GDM1 (cell line): ENCODE data around the gene CFAP20DC.
"Not testable (repeated sequence)": the region's sequence is repeated elsewhere in the genome, so short reads cannot be mapped to it uniquely, and the experiment has no call there.

ENCODE experiments used
- DNase-seq: peaks from one replicate; lab custom pipeline; 2025; lab: John Stamatoyannopoulos, UW

CFAP20DC gene

DNA sequence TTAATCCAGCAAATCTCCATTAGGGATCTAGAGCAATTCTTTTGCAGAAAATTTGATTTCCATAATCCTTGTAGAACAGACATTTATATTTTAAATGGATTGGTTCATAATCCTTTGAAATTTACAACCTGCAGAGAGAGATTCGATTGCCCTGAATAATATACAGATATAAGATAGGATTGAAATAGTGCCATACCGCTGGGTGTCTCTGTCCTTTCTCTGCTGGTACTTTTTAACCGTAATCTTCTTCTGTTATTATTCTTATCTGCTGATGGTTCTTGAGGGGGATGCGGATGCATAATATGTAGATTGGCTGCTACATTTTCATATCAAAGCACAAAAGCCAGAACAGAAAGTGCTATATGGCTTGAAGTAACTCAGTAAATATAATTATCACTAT, 182.2 kb downstream of the CFAP20DC start:
- DNase-seq: no peak

DNA sequence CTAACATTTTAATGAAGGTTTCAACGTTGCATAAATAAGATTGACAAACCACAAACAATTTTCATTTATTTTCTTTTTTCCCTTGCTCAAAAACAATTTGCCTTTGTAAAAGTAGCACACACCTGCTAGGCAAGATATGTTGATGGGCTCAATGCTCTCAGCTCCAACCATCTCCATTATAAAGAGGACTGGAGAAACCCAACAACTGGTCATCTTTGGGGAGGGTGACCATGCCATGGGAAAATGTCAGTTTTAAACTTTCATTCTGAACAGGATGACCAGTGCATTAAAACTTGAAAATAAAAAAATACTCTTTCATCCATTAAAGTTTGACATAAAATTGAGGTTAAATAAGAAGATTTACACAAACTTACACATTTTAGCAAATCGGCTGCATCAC, 183.7 kb downstream of the CFAP20DC start:
- no peak for DNase-seq

DNA sequence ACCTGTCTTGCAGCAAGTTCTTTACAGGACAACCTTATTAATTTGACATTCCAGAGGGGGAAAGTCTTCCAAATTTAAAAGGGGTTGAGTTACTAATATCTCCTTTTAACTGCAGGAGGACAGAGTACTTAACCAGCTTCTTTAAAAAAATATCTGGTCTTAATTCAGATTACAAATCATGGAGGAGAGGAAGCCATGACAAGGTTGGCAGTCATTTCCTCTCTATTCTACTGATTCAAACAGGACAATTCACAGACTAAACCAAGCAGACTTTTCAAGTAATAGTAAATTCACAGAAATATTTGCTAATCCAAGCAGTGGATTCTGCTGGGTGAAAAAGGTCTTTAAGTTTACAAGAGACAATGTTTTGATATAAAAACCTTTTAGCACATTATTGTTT, 185.3 kb downstream of the CFAP20DC start:
- DNase-seq: no peak

DNA sequence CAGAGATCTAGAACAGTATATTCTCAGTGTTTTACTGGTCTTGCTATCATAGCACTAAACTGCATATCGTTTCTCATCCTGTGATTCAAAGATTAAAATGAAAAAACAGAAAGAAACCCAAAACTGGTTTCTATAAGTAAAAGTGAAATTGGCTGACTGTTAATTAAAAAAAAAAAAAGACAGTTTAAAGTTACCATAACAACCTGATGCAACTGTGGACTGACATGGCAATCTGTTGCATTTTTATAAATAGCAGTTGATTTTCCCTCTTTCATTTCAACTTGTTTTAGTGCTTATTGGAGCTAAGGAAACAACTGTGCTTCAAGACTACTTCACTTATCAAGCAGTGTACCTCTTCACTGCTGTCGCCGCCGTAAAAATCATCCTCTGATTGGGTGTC, 186.6 kb downstream of the CFAP20DC start:
- DNase-seq: no peak

DNA sequence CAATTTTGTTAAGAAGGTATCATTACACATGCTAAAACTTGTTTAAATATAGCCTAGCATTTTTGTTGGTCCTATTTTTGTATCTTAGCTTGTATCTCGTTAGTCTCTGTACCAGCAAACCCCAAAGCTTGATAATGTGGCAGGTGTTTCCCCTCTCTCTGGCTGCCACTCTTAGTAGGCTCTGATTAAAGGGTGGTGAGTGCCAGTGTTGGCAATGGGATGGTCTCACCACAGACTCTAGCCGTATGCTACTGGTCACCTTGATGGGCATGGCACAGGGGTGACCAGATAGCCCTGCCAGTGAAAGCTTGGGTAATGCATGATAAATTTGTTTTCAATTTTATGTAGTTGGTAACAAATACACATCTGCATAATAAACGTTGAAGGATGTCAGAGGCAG, 188.3 kb downstream of the CFAP20DC start:
- no peak for DNase-seq

DNA sequence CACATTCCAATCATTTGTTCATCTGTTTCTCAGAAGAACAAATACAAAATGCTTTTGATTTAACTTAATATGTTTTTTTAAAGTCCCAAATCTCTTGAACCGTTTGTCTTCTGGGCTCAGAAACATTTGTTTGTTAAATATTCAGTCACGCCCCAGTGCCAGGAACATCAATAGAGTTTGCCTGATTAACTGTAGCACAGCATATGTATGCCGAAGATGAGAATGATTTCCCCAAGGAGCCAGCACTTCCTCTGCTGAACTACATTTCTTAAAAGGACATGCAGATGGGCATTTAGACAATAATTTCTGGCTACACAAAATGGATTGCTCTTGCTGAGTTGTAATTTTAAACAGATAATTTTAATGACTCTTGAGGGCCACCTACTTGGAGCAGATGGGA, 191.7 kb downstream of the CFAP20DC start:
- DNase-seq: no peak

DNA sequence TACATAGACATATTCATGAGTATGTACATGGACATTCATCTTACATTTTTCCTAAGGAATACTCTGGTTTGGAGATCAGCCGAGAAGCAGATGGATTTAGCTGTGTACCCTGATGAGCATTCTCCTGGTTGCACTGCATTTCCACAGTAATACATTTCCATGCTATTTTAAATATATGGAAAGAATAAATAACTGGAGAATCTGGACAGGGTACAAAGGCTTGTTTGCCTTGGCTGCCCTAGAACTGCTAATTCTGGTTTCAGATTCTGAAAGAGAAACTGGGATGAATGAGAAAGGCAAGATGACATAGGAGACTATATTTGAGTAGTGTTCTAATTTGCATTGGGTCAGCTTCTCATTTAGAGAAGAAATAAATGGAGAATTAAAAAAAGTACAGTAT, 192.4 kb downstream of the CFAP20DC start:
- no peak for DNase-seq

DNA sequence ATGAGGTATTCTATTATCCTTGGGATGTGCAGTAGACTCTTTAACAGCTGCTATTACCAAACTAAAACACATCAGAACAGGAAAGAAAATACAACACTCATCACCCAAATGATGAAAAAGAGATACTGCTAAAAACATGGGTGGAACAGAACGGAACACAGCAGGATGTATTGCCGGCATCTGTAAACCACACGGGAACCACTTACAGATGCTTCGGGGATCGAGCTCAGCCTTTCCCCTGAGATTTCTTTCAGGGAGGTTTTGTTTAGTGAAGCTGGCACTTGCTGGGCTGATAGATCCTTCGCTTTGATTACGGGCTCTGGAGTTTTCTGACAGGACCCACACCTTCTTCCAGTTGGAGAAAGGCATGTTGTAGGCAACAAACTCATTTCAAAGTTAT, 201.0 kb downstream of the CFAP20DC start:
- no peak for DNase-seq

DNA sequence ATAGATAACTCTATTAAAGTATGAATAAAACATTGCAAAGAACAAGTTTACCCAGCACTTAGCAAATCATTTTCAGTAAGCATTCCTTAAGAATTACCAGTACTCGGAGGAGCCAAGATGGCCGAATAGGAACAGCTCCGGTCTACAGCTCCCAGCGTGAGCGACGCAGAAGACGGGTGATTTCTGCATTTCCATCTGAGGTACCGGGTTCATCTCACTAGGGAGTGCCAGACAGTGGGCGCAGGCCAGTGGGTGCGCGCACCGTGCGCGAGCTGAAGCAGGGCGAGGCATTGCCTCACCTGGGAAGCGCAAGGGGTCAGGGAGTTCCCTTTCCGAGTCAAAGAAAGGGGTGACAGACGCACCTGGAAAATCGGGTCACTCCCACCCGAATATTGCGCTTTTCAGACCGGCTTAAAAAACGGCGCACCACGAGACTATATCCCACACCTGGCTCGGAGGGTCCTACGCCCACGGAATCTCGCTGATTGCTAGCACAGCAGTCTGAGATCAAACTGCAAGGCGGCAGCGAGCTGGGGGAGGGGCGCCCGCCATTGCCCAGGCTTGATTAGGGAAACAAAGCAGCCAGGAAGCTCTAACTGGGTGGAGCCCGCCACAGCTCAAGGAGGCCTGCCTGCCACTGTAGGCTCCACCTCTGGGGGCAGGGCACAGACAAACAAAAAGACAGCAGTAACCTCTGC, 207.6 kb downstream of the CFAP20DC start:
- not testable (repeated sequence) for DNase-seq

DNA sequence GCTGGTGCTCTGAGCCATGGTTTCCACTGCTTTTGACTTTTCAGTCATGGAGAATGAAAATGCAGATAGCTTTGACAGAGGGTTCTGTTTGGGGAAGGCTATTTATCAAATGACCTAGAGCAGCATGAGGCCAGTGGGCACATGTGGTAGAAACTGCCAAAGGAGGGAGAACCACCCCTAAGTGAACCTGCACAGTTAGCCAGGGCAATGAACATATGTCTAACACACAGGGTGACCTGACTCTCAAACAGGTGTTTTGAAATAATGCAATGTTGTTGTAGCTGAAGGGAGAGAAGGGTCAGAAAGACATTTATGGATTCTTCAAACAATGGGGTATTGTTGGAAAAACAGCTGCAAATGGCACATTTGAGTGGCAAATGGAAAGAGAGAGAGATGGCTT, 208.9 kb downstream of the CFAP20DC start:
- no peak for DNase-seq

DNA sequence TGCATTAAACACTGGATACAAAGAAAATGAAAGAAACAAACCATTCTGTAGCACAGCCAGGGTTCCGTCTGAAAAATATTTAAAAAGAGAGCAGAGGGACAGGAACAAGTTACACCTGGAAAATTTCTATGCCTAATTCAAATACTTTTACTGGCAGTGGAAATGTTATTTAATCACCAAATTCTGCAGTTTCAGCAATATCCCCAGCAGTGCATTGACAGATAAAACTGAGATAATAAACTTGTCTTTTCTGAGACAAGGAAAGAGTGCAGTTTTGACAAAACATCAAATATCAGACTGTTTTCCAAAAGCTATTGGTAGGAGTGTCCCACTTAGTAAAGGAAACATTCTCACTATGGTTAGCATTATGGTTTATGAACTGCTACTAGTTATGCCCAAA, 209.9 kb downstream of the CFAP20DC start:
- DNase-seq: no peak

DNA sequence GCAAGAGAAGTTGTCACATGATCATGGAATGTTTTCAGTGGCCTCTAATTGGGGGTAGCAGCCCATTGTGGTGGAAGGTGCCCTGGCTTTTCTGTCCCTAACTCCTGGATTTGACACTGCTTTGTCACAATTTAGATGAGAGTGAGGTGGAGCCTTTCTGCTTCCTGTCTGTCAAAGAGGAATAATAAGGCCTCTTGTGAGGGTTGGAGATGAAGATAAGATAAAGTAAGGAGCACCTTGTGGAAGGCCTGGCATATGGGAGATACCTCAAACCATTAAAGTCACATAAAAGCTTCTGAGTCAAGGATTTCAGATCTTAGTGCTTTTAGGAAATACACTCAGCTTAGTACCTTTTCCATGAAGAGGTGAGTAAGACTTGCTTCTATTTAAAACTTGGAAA, 210.6 kb downstream of the CFAP20DC start:
- DNase-seq: no peak

DNA sequence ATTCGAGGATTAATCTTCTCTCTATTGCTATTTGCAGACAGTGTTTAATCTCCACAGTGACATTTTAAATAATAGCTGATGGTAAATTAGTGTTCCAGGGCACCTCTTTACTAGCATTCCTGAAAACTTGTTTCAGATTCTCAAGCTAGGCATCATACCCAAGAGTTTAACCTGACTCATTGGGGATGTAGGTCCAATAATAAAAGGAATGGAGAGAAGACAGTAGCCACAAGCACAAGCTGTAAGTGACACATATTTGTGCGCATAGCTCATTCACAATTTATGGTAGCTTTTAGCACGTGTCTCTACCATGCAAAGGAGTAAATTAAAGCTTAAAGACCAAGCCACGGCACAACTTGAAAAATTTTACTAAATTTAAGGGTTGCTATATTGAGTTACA, 212.0 kb downstream of the CFAP20DC start:
- no peak for DNase-seq

DNA sequence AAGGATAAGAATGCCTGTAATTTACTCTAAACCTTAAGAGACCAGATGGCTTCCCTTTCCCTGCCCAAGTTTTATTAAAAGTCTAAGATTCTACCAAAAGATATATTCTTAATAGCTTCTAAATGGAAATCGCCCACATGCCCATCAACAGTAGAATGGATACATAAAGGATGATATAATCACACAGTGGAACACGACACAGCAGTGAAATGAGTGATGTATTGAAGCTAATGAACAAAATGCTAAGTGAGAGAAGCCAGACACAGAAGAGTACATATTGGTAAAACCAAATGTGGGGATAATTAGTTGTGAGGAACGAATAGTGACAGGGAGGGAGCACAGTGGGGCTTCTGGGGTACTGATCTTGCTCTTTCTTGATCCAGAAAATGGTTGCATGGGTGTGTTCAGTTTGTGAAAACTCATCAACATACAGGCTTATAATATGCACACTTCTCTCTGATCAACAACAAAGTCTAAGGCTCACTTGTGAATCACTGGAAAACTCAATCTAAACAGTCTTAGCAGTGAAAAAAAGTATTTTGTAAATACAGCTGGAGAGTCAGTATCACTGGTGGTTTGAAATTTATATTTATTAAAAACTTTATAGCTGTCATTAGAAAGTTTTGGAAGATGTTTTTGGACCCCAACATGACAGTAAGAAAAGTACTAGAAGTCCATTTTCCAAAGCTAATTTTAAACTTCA, 212.5 kb downstream of the CFAP20DC start:
- no peak for DNase-seq

DNA sequence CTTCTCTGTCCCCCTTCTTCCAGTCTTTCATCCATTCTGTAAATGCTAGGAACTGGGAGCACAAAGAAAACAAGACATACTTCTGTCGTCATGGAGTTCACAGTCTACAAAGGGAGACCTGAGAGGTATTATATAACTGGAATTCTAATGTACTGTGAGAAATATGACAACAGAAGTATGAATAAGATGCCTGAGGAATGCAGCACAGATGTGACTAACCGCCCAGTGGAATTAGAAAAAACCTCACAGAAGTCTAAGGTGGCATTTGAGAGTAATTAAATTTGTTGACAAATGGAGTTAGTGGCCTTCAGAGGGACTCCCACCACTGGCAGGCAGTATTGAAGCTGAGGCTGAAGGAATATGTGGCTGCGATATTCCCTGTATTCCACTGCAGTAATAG, 214.7 kb downstream of the CFAP20DC start:
- DNase-seq: no peak

DNA sequence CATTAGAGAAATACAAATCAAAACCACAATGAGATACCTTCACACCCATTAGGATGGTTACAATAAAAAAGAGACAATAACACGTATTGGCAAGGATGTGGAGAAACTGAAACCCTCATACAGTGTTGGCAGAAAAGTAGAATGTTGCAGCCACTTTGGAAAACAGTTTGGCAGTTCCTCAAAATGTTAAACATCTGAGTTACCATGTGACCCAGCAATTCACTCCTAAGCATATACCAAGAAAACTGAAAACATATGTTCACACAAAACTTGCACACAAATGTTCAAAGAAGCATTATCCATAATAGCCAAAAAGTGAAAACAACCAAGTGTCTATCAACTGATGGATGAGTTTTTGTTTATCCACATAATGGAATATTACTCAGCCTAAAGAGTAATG, 216.3 kb downstream of the CFAP20DC start:
- no peak for DNase-seq

DNA sequence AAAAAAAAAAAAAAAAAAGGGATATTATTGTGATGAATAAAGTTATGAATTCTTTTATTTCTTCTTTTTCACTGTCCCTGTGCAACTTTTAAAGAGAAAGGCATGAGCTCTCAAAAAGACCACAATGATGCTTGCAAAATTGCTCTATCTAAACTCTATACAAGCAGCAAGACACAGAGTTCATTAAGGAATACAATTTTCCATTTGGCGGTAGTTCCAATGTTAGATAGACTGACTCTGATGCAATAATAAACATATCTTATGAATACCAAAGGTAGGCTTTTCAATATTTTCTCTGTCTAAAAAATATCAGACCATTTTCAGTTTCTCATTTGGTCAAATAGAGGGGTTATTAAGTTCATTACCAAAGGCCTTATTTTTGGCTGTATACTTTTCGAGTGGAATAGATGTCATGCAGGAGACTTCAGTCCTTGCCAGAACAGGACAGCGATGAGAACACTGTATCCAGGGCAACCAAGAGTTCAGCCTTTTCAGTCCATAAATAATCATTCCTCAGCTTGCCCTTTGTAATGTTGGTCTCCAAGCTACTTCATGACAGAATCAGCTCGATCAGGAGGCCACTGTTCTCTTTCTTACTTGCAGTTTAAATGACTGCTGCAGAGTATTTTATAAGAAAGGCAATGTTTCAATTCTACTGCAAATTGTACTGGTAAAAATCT, 220.4 kb downstream of the CFAP20DC start:
- no peak for DNase-seq

DNA sequence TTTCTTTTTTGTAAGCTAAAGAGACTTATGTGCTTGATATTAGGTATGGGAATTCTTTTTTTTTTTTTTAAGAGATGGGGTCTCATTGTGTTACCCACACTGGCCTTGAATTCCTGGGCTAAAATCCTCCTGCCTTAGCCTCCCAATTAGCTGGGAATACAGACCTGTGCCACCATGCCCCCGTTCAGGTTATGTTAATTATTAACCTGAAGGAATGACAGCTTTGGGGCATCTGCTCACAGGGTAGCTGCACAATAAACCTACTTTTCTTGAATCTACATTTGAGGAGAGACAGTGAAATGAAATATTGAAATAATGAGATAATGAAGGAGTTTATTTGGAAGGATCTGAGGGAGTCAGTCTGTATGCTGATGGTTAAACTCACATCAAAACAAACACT, 225.0 kb downstream of the CFAP20DC start:
- DNase-seq: no peak

DNA sequence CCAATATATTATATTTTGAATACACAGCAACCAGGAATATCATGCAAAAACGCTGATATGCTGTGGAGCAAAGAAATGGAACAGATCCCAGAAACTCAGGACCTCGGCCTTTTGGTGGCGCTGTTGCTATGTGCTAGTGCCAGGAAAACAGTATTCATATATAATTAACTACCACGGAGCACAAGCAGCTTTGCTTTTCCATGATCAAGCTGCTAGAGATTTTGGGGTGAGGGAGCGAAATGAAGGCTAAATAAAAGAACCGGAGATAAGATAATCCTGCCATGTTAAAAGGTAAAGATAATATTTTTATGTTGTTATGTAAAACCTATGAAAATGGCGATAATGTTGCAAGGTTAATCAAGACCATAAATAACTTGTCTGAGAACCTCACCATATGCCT, 225.5 kb downstream of the CFAP20DC start:
- DNase-seq: peak; percentile 36

DNA sequence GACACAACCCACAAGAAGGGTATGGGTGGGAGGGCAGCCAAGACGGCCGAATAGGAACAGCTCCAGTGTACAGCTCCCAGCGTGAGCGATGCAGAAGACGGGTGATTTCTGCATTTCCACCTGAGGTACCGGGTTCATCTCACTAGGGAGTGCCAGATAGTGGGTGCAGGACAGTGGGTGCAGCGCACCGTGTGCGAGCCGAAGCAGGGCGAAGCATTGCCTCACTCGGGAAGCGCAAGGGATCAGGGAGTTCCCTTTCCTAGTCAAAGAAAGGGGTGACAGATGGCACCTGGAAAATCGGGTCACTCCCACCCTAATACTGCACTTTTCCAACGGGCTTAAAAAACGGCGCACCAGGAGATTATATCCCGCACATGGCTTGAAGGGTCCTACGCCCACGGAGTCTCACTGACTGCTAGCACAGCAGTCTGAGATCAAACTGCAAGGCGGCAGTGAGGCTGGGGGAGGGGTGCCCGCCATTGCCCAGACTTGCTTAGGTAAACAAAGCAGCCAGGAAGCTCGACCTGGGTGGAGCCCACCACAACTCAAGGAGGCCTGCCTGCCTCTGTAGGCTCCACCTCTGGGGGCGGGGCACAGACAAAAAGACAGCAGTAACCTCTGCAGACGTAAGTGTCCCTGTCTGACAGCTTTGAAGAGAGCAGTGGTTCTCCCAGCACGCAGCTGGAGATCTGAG, 243.1 kb downstream of the CFAP20DC start:
- not testable (repeated sequence) for DNase-seq

DNA sequence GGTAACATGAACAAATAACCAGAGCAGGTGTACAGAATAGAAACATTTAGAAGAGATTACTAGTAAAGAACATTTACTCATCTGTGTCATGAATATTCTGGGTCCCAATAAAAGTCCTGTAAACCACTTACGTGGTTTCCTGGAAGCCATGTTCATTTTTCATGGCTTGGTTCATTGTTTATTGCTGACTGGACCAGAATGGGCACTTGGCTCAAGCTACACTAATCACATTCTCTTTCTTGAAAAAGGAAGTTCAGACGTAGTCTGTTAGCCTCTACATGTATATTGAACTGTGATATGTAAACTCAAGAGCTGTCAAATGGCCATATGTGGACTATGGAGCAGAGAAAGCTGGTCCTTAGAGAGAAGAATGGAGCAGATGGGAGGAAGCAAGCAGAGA, 244.9 kb downstream of the CFAP20DC start:
- no peak for DNase-seq

DNA sequence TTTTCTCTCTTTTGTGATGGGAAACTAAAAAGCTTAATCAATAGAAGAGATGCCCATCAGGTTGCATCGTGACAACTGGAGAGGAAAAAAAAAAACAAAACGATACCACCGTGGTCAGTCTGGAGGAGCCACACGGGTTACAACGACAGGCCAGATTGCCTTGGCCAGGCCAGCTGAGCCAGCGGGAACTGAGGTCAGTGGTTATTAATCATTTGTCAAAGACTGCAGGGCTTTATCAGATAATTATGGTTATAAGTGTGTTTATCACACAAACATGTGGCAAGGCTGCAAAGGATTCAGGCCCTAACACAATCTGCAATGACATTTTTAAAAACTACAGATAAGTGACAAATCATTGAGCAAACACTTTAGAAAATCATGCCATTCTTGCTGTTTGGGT, 248.3 kb downstream of the CFAP20DC start:
- DNase-seq: no peak

DNA sequence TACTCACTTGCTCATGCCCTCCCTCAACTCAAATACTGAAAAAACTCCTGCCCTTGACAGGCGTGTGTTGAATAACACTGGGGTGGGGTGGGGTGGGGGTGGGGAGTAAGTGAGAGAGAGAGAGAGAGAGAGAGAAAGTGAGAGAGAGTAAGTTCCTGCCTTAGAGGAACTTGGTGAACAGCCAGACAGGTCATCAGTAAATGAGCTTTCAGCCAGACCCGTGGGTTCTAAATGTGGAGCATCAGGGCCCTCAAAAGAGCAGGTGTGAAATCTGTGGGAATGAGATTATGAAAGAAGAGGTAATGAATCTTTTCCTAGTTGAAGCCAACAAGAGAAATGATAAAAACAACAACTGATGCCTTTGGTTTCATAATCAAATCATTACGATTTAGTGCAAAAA, 248.9 kb downstream of the CFAP20DC start:
- DNase-seq: no peak
